IMR-90 (cell line): Measurements from ENCODE around the gene SLC13A5.

ENCODE experiments used
- BHLHE40 ChIP-seq: fragments of 150-350 bp; IDR thresholded peaks from 2 replicates; pipeline ENCODE4 v1.6.1; 2016; ENCODE audit warnings: mild to moderate bottlenecking, low read depth, low read length
- CHD1 ChIP-seq: IDR thresholded peaks from 2 replicates; pipeline ENCODE4 v1.6.1; 2012; ENCODE audit warnings: low read depth, low read length, improper control_type of control experiment
- FOS ChIP-seq: fragments of 150-350 bp; IDR thresholded peaks from 2 replicates; pipeline ENCODE4 v1.6.1; 2016; ENCODE audit warnings: low read depth, low read length
- MAZ ChIP-seq: IDR thresholded peaks from 2 replicates; pipeline ENCODE4 v1.6.1; 2012; ENCODE audit warnings: low read depth, mild to moderate bottlenecking, low read length, improper control_type of control experiment, moderate library complexity, borderline replicate concordance
- MXI1 ChIP-seq: IDR thresholded peaks from 2 replicates; pipeline ENCODE4 v1.6.1; 2012; ENCODE audit warnings: low read depth, mild to moderate bottlenecking, low read length, moderate library complexity, borderline replicate concordance
- POLR2A ChIP-seq: IDR thresholded peaks from 2 replicates; pipeline ENCODE4 v1.6.1; 2012; ENCODE audit warnings: mild to moderate bottlenecking, low read depth, low read length
- RAD21 ChIP-seq: IDR thresholded peaks from 2 replicates; pipeline ENCODE4 v1.6.1; 2012; ENCODE audit warnings: low read length, improper control_type of control experiment
- RFX5 ChIP-seq: IDR thresholded peaks from 2 replicates; pipeline ENCODE4 v1.8.0; 2012; ENCODE audit warnings: low read depth, mild to moderate bottlenecking, low read length, moderate library complexity
- SMC3 ChIP-seq: fragments of 150-350 bp; IDR thresholded peaks from 2 replicates; pipeline ENCODE4 v1.6.1; 2016; ENCODE audit warnings: low read depth, mild to moderate bottlenecking, antibody characterized with exemption, low read length, moderate library complexity
- TF ChIP-seq, protein P1 (sequence below): conservative IDR thresholded peaks from 2 replicates; pipeline ENCODE4 v1.5.1; 2012; ENCODE audit warnings: mild to moderate bottlenecking, low read depth, low read length, improper control_type of control experiment
- TF ChIP-seq, protein P2 (sequence below): fragments of 150-350 bp; IDR thresholded peaks from 2 replicates; pipeline ENCODE4 v1.6.1; 2017; ENCODE audit warnings: mild to moderate bottlenecking, antibody characterized with exemption, low read length, low read depth

DNA sequence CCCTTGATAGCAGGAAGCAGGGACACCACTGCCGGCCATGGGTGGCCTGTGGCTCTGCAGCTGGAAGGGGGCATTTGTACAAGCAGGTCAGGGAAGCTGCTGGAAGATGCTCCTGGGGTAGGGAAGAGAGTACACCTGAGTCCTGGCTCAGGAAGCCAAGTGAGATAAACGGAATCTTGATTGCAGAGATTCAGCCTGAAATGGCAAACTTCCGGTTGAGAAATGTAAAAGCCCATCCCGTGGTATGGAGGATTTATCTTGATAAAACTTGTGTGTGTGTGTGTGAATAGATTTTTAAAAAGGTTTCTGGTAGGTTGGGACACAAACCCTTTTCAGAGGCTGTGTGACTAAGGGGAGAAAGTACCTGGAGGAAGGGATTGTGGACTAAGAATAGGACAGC, 32.0 kb downstream of the SLC13A5 start:
- TF ChIP-seq, protein P1, sequence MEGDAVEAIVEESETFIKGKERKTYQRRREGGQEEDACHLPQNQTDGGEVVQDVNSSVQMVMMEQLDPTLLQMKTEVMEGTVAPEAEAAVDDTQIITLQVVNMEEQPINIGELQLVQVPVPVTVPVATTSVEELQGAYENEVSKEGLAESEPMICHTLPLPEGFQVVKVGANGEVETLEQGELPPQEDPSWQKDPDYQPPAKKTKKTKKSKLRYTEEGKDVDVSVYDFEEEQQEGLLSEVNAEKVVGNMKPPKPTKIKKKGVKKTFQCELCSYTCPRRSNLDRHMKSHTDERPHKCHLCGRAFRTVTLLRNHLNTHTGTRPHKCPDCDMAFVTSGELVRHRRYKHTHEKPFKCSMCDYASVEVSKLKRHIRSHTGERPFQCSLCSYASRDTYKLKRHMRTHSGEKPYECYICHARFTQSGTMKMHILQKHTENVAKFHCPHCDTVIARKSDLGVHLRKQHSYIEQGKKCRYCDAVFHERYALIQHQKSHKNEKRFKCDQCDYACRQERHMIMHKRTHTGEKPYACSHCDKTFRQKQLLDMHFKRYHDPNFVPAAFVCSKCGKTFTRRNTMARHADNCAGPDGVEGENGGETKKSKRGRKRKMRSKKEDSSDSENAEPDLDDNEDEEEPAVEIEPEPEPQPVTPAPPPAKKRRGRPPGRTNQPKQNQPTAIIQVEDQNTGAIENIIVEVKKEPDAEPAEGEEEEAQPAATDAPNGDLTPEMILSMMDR: no peak
- TF ChIP-seq RAD21: no peak
- no peak for TF ChIP-seq POLR2A
- no peak for TF ChIP-seq BHLHE40
- no peak for TF ChIP-seq MAZ
- TF ChIP-seq SMC3: no peak
- TF ChIP-seq, protein P2, sequence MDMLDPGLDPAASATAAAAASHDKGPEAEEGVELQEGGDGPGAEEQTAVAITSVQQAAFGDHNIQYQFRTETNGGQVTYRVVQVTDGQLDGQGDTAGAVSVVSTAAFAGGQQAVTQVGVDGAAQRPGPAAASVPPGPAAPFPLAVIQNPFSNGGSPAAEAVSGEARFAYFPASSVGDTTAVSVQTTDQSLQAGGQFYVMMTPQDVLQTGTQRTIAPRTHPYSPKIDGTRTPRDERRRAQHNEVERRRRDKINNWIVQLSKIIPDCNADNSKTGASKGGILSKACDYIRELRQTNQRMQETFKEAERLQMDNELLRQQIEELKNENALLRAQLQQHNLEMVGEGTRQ: no peak
- TF ChIP-seq FOS: no peak
- no peak for TF ChIP-seq RFX5
- no peak for TF ChIP-seq CHD1
- TF ChIP-seq MXI1: no peak
